ENCODE results near the gene TMEM121. TPM values are rescaled to one million over a fixed set of nuclear protein-coding genes. Genes with fewer than 3 reads are reported as not detected.

Gene TMEM121
- 1 to 10 TPM in 3 of 4 donors, under 1 TPM in 1; 0.99 to 5.4 (median 4.0) TPM for total RNA-seq

DNA sequence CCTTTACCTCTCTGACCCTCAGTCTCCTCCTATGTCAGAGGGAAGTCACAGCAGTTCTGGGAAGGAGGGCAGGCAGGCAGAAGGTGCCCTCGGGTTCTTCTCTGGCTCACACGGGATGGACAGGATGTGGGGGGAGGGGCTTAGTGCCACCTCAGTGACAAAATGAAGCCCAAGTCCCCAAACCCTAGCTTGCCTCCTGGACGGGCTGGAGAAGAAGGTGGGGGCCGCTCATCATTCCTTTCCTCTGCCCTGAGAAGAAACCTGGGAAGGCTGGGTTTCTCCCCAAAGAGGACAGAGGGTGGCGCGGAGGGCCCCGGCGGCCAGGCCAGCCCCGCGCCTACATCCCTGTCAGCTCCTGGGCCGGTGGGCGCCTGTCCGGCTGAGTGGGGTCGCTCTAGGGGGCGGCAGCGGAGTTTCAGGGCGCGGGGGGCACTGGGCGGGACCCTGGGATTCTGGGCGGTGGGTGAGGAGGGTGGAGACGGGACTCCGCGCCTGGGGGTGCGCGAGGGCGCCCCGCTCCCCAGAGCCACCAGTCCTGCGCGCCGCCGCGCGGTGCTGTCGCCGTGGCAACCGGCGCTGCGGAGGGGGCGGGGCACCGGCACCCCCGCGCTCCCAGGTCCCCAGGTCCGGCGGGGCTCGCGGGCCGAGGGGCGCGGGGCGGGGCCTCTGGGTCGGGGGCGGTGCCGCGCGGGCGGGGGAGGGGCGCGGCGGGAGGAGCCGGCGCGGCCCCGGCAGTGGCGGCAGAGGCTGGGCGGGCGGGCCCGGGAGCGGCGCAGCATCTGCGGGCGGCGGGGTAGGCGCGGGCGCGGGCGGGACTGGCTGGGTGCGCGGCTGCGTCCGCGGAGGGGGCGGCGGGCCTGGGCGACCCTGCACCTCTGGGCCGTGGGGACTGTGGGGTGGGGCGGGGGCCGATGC, at the start of gene TMEM121:
Gene TMEM121 (plus strand): TSS at position 723 of the 915 bp plus-strand sequence. CDS start 2,252 bp downstream, outside the sequence.
- peak in 1 of 2 donors; percentile 87 for DNase-seq (ENCODE audit: low spot score in 2 of 2)
- WGBS, 2 donors: 2 to 12% methylated on average over 14 to 15 of the region's 88 CpGs
- H3K4me3 ChIP-seq (ENCODE audit: low read depth, poor library complexity, severe bottlenecking): peak within 1 kb of the TSS; percentile 24
- TF ChIP-seq POLR2A (IDR thresholded peaks at IDR 0.05): no peak
- intact Hi-C loops (cut with DNase I; ENCODE audit: low total_unique reads): loop anchor here (5.0 kb wide), 1 partner anchor 159 kb away; no protein-coding TSS in a partner anchor

DNA sequence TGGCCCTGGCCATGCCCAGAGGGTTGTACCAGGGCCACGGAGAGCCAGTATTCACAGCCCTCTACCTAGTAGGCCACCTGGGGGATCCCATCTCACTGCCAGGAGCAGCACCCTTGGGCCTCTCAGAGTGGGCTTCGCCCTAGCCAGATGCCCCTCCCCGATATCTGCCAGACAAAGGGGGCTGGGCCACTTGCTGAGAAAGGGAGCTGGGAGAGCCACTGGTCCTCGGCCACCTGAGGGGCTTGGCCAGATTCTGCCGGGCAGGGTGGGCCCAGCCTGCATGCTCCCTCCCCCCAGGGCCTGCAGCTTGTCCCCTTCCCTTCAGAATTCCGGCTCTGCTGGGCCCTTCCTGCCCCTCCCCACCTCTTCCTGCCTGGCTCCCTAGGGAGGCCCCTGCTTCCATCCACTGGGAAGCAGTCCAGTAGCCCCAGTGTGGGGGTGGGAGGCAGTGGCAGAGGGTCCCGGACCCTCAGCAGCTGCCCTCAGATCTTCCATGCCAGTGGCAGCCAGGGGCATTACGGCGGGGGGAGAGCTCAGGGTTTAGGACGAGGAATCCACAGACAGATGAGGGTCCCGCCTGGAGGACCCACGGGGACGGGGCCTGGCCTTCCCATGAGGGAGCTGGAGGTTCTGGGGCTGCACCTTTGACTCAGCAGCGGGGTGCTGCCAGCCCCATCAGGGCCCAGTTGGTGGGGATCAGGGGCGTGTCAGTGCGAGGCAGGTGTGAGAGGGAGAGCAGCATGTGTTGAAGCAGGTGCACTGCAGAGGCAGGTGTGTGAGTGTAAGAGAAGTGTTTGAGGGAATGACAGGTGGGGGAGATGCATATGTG, 49.3 kb upstream of the TMEM121 start:
- H3K4me3 ChIP-seq (ENCODE audit: low read depth, poor library complexity, severe bottlenecking): no peak overlapping the region
- WGBS, 2 donors: 63 to 77% methylated on average over 8 to 16 of the region's 16 CpGs
- no peak for DNase-seq (ENCODE audit: low spot score in 2 of 2)
- TF ChIP-seq POLR2A (IDR thresholded peaks at IDR 0.05): no peak
- TF ChIP-seq, protein P1, sequence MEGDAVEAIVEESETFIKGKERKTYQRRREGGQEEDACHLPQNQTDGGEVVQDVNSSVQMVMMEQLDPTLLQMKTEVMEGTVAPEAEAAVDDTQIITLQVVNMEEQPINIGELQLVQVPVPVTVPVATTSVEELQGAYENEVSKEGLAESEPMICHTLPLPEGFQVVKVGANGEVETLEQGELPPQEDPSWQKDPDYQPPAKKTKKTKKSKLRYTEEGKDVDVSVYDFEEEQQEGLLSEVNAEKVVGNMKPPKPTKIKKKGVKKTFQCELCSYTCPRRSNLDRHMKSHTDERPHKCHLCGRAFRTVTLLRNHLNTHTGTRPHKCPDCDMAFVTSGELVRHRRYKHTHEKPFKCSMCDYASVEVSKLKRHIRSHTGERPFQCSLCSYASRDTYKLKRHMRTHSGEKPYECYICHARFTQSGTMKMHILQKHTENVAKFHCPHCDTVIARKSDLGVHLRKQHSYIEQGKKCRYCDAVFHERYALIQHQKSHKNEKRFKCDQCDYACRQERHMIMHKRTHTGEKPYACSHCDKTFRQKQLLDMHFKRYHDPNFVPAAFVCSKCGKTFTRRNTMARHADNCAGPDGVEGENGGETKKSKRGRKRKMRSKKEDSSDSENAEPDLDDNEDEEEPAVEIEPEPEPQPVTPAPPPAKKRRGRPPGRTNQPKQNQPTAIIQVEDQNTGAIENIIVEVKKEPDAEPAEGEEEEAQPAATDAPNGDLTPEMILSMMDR (IDR thresholded peaks at IDR 0.05): no peak
- intact Hi-C loops (cut with DNase I; ENCODE audit: low total_unique reads): no loop called here

DNA sequence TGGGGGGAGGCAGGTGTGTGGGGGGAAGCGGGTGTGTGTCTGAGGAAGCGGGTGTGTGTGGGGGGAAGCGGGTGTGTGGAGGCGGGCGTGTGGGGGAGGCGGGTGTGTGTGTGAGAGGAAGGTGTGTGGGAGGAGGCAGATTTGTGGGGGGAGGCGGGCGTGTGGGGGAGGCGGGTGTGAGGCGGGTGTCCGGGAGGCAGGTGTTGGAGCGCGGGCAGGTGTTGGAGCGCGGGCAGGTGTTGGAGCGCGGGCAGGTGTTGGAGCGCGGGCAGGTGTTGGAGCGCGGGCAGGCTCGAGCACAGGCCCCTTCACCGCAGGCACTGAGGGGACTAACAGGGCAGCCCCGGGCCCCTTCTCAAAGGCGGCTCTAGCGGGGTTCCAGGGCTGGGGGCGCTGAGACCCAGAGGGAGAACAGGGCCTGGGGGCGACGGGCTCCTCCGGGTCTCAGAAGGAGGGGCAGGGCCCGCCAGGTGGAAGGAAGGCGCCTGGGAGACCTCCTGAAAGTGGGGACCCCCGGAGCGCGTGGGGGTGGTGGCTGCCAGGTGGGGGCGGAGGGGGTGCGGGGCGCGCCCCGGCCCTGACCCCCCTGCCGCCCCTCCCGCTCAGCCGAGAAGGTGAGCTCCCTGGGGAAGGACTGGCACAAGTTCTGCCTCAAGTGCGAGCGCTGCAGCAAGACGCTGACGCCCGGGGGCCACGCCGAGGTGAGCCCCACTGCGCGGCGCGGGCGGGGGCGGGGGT, 48.6 kb upstream of the TMEM121 start:
- no peak for DNase-seq (ENCODE audit: low spot score in 2 of 2)
- TF ChIP-seq, protein P1 (IDR thresholded peaks at IDR 0.05): no peak
- TF ChIP-seq POLR2A (IDR thresholded peaks at IDR 0.05): no peak
- intact Hi-C loops (cut with DNase I; ENCODE audit: low total_unique reads): no loop called here
- no peak overlapping the region for H3K4me3 ChIP-seq (ENCODE audit: low read depth, poor library complexity, severe bottlenecking)
- WGBS, 2 donors: 61 to 69% methylated on average over 30 to 40 of the region's 56 CpGs

DNA sequence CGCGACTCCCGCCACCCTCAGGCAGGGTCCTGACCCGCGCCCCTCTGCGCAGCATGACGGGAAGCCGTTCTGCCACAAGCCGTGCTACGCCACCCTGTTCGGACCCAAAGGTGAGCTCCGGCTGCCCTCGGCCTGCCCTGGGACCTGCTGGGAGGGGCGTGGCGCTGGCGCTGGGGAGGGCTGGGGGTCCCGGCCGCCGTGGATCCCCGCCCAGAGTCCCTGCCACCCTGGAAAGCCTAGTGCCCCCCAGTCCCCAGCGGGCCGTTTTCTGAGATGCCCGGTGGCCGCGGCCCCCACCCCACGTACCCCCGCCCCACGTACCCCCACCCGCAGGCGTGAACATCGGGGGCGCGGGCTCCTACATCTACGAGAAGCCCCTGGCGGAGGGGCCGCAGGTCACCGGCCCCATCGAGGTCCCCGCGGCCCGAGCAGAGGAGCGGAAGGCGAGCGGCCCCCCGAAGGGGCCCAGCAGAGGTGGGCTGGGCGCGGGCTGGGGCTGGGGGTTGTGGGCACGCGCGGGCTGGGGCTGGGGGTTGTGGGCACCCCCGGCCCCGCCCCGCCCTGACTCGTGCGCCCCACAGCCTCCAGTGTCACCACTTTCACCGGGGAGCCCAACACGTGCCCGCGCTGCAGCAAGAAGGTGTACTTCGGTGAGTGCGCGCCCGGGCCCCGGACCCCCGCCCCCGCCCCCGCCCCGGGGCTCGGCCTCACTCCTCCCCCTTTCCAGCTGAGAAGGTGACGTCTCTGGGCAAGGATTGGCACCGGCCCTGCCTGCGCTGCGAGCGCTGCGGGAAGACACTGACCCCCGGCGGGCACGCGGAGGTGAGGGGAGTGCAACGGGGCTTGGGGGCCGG, 47.8 kb upstream of the TMEM121 start:
- TF ChIP-seq, protein P1 (IDR thresholded peaks at IDR 0.05): no peak
- TF ChIP-seq POLR2A (IDR thresholded peaks at IDR 0.05): no peak
- no peak for DNase-seq (ENCODE audit: low spot score in 2 of 2)
- no peak overlapping the region for H3K4me3 ChIP-seq (ENCODE audit: low read depth, poor library complexity, severe bottlenecking)
- intact Hi-C loops (cut with DNase I; ENCODE audit: low total_unique reads): no loop called here
- 64 to 69% methylated on average over 42 to 46 of the region's 81 CpGs for WGBS, 2 donors

DNA sequence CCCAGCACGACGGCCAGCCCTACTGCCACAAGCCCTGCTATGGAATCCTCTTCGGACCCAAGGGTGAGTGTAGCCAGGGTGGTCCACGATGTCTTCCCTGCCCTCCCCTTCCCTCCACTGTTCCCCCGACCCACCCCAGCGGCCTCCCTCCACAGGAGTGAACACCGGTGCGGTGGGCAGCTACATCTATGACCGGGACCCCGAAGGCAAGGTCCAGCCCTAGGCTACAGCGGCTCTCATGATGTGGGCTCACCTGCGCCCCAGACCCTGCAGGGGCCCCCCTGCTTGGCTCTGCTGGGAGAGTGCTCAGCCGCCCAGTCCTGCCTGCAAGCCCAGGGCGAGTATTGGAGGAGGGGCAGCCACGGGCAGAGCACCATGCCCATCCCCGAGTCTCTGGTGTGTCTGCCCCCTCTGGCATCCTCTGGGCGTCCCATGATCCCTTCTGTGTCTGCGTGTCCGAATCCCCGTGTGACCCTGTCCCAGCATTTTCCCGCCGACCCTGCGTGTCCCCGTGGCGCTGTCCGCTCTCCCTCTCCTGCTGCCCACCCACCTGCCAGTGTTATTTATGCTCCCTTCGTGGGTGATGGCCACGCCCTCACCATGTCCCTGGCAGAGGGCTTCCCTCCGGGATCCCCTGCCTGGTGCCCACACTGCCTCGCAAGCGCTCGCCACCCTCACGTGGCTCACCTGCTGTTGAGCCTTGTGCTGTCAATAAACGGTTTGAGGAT, 46.8 kb upstream of the TMEM121 start:
- WGBS, 2 donors: 66 to 68% methylated on average over 28 to 32 of the region's 34 CpGs
- TF ChIP-seq, protein P1 (IDR thresholded peaks at IDR 0.05): no peak
- TF ChIP-seq POLR2A (IDR thresholded peaks at IDR 0.05): no peak
- no peak for DNase-seq (ENCODE audit: low spot score in 2 of 2)
- no peak overlapping the region for H3K4me3 ChIP-seq (ENCODE audit: low read depth, poor library complexity, severe bottlenecking)
- intact Hi-C loops (cut with DNase I; ENCODE audit: low total_unique reads): no loop called here
